ENCODE data around the gene ADAR.

ADAR gene

DNA sequence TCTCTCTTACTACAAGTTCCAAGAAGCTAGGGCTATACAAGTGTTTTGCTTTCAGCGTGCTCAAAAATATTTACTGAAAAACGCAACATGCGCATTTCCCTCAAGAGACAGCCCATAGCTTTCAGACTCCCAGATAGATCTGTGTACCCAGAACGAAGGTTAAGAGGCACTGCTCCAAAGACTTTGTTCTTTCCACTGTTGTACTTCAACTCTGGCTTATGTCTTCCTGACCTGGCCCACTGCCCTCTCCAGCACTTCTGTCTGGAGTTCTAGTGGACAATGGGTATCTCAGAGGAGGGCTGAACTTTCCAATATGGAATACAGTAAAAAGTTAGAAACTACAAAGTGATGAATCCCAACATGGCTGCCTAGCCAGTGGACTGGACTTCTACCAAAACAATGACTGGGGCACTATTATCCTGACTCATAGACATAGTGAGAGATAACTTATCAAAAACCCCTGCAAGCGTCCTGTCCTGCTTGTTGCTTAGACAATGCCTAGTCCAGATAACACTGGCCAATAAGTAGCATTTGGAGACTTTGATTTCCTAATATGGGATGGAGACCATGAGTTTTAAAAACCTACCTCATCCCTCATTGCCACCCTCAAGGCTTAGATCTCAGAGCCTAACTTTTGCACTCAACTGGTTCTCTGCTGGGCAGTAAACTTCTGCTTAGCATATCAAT lies 8.8 kb upstream of the ADAR start:
- DNase-seq = no peak

DNA sequence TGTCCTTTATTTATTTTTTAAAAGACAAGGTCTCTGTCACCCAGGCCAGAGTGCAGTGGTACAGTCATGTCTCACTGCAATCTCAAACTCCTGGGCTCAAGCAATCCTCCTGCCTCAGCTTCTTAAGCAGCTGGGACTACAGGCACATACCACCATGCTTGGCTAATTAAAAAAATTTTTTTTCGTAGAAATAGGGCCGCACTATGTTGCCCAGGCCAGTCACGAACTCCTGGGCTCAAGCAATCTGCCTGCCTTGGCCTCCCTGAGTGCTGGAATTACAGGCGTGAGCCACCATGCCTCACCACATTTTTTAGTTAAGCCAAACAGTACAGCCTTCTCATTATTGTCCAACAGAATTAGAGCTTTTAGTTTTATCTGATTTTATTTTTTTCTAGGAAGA lies 7.4 kb upstream of the ADAR start:
- DNase-seq = no peak

DNA sequence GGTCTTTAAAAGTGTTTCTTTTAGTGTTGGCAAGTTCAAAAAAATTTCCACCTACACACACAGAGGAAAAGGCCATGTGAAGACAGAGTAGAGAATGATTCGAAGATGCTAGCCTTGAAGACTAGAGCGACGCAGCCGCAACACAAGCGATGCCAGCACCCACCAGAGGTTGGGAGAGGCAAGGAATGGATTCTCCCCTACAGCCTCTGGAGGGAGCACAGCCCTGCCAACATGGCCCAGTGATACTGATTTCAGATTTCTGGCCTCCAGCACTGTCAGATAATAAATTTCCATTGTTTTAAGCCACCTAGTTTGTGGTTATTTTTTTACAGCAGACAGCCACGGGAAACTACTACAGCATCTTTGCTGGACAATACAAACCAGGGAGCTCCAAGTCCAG lies 6.9 kb upstream of the ADAR start:
- no peak for DNase-seq

DNA sequence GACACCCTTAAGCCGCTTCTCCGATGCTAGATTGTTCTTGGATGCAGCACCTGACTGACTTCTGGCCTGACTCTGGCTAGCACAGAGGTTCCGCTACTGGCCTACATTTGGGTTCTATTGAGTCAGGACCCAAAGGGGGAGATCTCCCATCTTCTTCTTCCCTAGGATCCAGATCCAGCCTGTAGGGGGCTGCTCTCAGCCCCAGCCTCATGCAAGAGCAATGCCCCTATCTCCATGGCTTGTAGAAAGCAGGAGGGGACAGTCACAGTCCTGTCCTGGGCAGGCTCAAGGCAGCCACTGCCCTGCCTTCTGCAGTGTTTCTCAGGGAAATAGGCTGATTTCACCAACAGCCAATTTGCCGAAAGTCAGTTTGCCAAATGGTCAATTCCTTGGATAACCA lies 6.3 kb upstream of the ADAR start:
- DNase-seq = no peak

DNA sequence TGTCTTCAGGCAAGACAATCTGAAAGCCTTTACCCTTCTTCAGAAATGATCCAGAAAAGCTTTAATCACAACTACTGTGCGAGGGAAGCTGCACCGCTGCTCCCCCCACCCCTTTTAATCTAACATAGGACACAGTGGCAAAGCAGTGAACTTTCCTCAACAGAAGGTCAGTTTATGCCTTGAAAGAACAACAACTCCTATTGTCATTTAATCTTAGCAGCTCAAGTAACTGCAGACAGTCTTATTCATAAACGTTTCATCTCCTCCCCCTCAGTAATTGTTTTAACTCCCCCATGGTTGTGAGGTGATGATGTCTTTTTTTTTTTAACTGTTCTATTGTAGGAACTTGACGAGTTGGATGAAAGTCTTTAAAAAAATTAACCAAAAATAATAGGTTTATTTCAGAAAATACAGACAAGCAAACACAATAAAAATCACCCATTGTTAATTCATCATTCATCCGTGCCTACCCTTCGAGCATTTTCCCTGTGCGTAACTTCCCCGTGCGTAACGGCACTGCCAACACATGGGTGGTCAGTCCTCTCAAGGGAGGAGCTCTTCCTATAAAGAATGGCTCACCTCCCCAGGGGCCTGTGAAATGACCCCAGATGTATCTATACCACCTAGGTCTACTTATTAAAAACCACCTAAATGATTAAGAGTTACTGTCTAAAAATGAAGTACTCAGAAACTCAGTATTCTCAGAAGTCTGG lies 3.3 kb upstream of the ADAR start:
- DNase-seq = no peak

DNA sequence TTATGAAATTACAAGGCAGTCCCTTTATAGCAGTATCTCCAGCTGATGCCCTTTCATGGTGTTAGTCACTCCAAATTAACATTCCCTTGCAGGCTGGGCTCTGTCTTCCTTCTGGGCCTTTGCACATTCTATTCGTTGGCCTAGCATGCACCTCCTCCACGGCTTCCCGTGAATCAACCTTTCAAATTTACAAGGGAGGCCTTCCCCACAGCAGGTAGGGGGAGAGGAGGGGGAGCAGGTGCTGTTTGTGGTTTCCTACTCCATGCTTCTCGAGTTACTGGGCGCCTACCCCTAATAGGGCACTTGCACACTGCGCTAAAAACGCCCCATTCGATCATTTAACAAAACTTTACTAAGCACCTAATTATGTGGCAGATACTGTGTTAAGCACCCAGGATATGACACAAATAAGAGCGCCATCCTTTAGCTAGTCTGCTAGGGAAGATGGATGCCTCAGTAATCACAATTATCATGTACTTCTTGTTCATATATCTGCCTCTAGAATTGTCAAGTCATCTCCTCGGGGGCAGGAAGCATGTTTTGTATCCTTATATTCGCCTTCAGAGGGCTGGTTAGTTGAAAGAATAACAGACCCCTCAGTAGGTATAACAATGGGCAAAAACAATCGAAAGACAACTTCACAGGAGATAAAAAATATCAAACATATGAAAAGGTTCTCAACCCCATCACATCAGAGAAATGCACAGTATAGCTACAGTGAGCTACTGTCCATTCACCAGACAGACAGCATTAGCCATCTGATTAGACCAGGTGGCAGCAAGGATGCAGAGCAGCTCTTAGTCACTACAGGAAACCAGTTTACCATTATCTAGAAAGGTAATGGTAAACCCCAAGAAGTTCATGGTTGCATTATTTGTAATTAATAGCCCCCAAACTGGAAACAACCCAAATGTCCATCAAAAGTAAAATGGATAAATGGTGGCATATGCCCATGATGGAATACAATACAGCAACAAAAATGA lies 1.7 kb upstream of the ADAR start:
- DNase-seq = peak in 1 of 2 experiments; percentile 32

DNA sequence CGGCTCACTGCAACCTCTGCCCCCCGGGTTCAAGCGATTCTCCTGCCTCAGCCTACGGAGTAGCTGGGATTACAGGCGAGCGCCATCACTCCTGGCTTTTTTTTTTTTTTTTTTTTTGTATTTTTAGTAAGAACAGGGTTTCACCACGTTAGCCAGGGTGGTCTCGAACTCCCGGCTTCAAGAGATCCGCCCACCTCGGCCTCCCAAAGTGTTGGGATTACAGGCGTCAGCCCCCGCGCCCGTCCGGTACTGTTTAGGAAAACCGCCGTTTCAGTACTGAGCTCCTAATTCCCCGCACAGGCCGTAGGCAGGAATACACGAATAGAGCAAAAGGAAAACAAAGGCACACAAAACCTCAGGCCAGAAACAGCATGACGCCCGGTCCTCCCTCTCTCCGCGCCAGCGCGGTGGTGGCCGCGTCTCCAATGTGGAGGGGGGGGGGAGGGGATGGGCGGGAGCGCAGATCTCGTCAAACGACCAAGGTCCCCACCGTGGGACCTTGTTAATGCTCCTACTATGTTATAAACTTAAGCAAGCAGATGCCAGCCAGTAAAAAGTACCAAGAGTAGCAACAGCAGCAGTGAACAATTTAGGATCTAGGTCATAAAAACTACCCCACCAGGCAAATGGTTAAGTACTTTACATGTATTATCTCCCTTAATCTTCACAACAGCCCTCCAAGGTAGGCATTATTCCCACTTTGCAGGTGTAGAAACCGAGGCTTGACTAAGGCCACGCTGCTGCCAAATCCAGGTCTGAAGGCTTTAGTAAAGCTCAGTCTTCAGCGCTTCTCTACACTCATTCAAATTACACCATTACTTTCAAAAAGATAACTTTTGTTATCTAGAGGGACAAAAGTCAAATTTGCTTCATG lies 648 bp upstream of the ADAR start:
- DNase-seq = peak; percentile 68 to 86

DNA sequence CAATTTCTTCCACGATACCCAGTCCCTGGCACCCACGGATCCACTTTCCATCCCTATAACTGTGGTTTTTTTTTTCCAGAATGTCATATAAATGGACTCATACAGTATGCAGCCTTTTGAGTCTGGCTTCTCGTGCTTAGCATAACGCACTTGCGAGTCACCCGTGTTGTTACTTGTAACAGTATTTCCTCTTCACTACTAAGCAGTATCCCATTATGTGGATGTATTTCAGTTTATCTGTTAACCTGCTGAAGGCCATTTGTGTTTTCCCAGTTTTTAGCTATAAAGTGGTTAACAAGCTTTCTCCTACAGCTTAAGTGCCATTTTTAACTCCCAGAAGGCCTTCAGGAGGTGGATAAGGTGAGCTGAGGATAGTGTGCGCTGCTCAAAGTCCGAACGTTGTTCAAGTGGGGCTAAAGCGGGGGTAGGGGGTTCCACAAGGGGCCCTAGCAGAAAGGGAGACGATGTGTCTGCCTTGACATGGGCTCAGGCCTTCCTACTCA lies 829 bp downstream of the ADAR start:
- DNase-seq = peak in 1 of 2 experiments; percentile 76

DNA sequence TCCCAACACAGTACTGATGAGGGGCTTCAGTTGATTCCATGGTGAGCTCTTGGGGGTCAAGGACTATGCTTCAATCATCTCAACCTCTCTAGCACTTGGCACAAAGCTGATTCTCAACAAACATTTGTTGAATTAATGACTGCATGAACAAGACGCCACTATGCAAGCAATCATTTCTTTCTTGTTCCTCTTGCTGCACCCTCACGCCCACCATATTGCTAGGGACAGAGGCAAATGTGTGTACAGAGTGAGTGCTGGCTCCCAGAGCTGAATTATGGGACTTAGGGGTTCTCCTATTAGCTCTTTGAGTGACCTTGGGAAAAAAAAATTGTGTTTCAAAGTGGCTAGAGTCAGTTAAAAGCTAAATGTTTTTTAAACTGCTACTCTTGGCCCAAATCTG lies 2.5 kb downstream of the ADAR start:
- DNase-seq = no peak

DNA sequence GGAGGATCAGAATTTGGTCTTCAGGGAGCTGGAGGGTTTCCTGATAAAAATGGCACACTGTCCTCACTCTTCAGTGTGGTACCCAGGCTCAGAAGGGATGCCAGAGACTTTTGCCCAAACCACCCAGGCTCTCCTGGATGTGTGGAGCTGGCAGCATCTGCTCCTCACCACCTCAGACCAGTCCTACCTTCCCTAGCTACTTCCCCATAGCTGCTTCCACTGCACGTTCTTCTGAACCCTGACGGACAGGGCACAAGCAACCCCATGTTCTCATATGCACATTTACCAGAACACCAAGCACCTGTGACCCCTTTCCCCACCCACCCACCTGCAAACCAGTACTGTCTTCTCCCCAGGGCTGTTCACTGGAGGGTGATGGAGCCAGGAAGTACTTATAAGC lies 4.7 kb downstream of the ADAR start:
- DNase-seq = no peak

DNA sequence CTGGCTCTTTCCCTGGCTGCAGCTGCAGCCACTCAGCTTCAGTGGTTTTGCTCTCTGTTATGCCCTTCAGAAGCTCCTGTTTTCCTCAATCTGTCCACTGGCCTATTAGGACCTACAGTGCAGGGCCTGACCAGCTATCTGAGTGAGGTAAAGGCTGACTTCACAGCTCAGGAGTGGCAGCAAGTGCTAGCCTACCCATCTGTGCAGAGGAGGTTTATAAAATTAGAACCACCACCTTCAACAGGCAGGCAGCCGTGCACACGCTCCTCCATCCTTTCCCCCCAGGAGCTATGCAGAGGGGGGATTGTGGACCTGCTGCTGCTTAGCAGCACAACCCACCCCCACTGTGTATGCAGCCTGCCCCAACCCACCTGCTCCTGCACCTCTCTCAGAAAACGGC lies 8.3 kb downstream of the ADAR start:
- DNase-seq = no peak

DNA sequence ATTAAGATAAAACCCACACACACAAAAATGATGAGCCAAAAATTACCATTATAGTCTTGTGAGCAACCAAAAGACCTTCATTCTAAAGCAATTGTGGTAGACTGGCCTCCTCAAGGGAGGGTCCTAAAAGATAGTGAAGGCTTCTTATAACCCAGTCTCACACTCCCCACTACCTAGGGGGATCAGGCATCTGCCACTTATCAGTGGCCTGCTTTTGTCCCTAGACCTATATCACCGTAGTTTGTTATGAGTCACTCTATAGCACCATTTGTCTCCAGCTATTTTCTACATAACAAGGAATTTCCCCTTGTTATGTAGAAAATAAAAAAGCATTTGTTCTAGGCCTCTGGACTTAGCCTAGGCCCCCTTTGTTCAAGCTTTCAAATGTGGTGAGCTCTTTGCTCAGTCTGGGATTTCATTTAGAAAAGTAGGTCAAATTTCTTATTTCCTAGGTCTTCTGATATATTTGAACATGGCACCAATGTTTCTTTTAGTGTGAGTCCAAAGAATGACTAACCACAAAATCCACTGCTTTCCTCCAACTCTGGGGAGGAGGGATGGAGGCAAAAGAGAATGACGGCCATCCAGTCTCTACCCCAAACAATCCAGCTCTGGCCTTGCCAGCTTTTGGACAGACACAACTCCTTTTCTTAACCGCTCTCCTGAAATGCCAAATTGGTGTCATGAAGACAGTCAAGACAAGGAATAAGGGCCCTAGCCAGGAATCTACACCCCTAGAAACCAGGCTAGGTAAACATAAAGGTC lies 8.9 kb downstream of the ADAR start:
- DNase-seq = no peak

DNA sequence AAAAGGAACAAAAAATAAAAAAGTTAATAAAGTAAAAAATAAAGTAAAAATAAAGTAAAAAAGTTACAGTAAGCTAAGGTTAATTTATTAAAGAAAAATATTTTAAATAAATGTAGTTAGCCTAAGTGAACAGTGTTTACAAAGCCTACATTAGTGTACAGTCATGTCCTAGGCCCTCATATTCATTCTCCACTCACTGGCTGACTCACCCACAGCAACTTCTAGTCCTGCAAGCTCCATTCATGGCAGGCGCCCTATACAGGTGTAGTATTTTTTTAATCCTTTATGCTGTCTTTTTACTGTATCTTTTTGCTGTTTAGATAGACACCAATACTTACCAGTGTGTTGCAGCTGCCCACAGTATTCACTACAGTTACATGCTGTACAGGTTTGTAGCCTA lies 12.4 kb downstream of the ADAR start:
- DNase-seq = no peak

DNA sequence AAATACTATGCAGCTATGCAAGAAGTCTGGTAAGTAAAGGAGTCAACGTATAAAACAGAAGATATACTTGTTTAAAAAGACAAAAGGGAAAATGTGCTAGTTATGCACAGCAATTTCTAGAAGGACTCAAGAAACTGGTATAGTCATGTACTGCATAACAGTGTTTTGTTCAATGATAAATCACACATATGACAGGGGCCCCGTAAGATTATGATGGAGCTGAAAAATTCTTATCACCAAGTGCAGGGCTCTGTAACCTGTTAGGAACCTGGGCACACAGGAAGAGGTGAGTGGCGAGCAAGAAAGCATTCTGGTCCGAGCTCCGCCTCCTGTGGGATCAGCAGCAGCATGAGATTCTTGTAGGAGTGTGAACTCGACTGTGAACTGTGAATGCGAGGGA lies 13.2 kb downstream of the ADAR start:
- DNase-seq = no peak

DNA sequence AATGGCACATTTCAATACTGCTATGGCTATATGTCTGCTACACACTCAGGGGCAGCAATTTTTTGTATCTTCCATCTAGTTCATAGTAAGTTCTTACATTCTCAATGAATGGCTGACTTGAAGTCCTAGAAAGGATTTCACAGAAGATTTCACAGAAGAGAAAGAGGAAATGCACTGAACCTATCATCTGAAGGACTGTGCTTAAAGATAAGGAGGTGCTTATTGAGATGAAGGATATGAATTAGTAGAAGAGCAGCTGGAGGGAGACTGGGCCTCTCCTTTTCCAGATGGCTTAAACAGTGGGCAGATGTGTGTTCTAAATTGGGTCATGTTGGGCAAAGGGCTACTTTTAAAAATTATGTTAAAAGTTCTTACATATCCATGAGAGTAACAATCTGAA lies 14.6 kb downstream of the ADAR start:
- no peak for DNase-seq

DNA sequence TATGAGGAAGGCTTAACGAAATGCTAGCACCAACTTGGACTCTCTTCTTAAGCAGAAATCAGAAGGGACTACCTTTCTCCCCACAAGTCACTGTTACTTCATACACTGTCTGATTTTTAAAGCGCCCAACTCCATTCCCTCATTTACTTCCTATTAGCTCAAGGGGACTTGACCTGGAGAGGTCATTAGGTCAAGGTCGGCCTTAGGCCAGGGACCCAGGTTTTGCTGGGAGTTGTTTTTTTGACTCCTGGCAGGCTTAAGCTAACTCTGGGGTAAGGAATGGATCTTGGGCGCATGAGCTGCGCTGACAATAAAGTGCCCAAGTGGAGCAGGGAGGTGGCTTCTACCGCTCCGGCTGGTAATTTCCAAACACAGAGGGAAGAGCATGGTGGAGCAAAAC lies 16.8 kb downstream of the ADAR start:
- no peak for DNase-seq

DNA sequence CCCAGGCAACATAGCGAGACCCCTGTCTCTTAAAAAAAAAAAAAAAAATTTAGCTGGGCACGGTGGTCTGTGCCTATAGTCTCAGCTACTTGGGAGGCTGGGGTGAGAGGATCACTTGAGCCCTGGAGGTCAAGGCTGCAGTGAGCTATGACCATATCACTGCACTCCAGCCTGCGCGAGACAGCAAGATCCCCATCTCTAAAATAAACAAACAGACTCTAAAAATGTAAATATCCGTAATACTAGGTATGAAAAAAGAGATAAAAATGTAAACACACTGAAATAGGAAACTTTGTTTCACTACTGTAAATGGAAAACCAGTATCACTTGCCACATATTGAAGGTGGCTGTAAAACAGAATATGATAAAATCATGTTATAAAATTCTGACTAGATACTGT lies 17.2 kb downstream of the ADAR start:
- no peak for DNase-seq

DNA sequence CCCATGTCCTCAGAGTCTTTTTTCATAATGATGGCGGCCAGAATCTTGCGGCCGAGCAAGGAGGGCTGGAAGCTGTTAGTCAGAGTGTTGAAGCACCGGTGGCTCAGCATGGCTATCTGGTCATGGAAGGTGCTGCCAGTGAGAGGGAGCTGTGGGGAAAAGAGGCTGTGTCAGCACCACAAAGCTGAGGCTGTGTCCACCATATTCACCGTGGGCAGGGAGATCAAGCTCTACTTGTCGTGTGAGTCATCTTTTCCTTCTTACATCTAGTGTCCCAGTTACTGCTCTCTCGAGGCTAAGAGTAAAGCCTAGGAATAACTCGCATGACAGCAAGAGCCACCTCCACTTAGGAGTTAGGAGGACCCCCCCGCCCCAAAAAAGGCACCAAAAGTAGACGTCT lies 18.2 kb downstream of the ADAR start:
- DNase-seq = no peak

DNA sequence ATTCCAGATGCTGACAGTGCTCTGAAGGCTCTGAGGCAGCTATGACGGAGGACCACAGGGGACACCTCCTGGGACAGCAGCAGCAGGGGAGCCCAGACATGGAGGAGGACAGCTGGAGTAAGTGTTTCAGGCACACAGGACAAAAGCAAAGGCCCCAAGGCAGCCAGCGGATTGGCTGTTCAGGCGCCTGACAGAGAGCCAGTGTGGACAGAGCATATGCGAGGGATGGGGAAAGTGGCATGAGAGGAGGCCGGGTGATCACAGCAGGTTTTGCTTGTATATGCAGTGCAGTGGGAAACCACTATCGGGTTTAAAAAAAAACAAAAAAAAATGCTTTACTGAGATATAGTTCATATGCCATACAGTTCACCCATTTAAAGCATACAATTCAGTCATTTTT lies 21.3 kb downstream of the ADAR start:
- DNase-seq = no peak

DNA sequence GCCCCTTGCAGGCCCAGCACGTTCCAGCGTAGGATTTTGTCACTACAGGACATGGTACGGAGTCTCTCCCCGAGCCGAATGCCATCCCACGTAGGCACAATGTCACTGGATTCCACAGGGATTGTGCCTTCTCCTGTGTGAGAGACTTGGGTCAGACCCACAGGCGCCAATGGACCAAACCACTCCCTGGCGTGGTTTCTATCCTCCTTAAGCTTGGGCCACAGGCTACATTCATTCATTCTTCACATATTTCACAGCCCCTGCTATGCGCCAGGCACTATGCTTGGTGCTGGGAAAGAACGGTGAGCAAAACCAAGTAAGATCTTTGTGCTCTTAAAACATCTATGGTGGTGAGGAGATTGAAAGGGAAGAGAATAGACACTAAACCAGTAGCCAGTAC lies 21.8 kb downstream of the ADAR start:
- DNase-seq = no peak

DNA sequence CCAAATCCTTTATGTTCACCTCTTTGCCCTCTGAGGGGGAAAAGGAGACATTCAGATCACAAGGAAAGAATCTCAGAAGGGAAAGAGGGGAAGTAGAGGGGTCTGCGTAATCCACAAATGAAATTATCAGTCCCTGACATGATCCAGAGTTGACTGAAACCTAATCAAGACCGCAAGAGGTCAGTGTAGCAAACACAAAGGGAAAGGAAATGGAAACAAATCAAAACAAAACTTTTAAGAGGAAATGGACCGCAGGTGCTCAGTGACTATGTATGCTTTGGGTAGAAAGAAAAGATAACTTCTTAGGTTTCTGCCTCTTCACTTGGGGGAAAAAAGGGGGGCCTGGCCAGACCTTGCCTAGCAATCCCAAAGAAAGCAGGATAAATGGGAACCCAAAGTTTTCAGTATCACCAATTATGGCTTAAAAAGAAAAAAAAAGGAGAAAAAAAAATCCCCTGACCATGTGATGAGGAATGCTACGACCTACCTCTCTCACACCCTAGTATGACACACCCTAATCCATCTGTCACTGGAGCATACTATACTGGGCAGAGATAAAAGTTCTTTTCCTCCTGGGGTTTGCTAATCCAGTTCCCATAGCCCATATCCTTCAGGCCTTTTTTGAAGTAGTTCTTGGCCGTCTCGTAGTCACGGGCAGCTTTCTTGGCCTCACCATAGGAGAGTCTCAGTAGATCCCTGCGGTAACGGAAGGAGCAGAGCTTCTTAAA lies 23.6 kb downstream of the ADAR start:
- DNase-seq = no peak
